K562 (cell line): ENCODE measurements around the gene RECQL5. TPM values are rescaled to one million over a fixed set of nuclear protein-coding genes. Genes with fewer than 3 reads are reported as not detected.

Source experiments
- PHF8 ChIP-seq: fragments of 200-600 bp; sonication (generic); IDR thresholded peaks from 2 replicates; pipeline ENCODE4 v1.6.1; 2012; ENCODE audit warnings: mixed run types, mild to moderate bottlenecking, inconsistent platforms, low read length, moderate library complexity, borderline replicate concordance
- POLR2G ChIP-seq: fragments of 200-400 bp; formaldehyde crosslinking; IDR thresholded peaks from 2 replicates; pipeline ENCODE4 v1.6.1; 2017; ENCODE audit warnings: low read depth, mild to moderate bottlenecking, antibody characterized with exemption, low read length, moderate library complexity
- RAD21 ChIP-seq, 2 experiments: fragments of 250-450 bp in 1 of 2; fragments of 450-650 bp in 1 of 2; sonication (Bioruptor Pico) in 1 of 2; formaldehyde crosslinking in 1 of 2; IDR thresholded peaks in 1 of 2; conservative IDR thresholded peaks in 1 of 2; 2 replicates each; pipeline versions ENCODE4 v1.4.0 to v1.8.0; 2020 to 2022; ENCODE audit warnings: mild to moderate bottlenecking in 2 of 2, moderate library complexity in 1 of 2
- THRAP3 ChIP-seq: fragments of 450-650 bp; IDR thresholded peaks from 2 replicates; pipeline ENCODE4 v1.6.1; 2016; ENCODE audit warnings: mild to moderate bottlenecking, inconsistent platforms, borderline replicate concordance
- ZNF507 ChIP-seq: conservative IDR thresholded peaks from 2 replicates; pipeline ENCODE4 v1.6.1; 2017; ENCODE audit warnings: missing genetic modification characterization, missing compliant biosample characterization
- polyA plus RNA-seq, 8 experiments: library from polyadenylated mRNA; depleted of rRNA in 4 of 8; stranded (reverse) in 5 of 8; unstranded in 3 of 8; fragments of >200 nt; fragmentation: Nextera tagmentation in 2 of 8; fragmentation: Illumina TruSeq in 1 of 8; extraction: Ambion mirVana in 2 of 8; extraction: Trizol in 1 of 8; gene quantifications; 2 replicates each; pipeline versions ENCODE4 v1.2.1 to v1.2.3, GENCODE V29; 2011 to 2014; ENCODE audit warnings: inconsistent platforms in 1 of 8, missing spikeins in 1 of 8
- total RNA-seq, 7 experiments: library from RNA; depleted of rRNA in 6 of 7; stranded (reverse); fragments of >200 nt in 6 of 7; fragmentation: Illumina TruSeq in 2 of 7; extraction: Trizol in 2 of 7; gene quantifications; 2 replicates each; pipeline versions ENCODE4 v1.2.1 to v1.2.3, GENCODE V29; 2011 to 2021; ENCODE audit warnings: low replicate concordance in 1 of 7
- TF ChIP-seq, protein P1 (sequence below), 3 experiments: fragments of 200-800 bp in 1 of 3; sonication (Bioruptor generic) in 1 of 3; sonication (generic) in 1 of 3; formaldehyde crosslinking in 1 of 3; IDR thresholded peaks; 2 replicates each; pipeline versions ENCODE4 v1.6.1 to v1.8.0; 2016 to 2022; ENCODE audit warnings: mild to moderate bottlenecking in 2 of 3, missing compliant biosample characterization in 2 of 3, missing genetic modification characterization in 2 of 3, missing genetic modification reagents in 1 of 3
- TF ChIP-seq, protein P2 (sequence below): fragments of 450-650 bp; formaldehyde crosslinking; IDR thresholded peaks from 2 replicates; pipeline ENCODE4 v1.4.0; 2020; ENCODE audit warnings: mild to moderate bottlenecking, moderate library complexity
- TF ChIP-seq, protein P3 (sequence below): fragments of 450-650 bp; formaldehyde crosslinking; IDR thresholded peaks from 2 replicates; pipeline ENCODE4 v1.4.0; 2022; ENCODE audit warnings: mild to moderate bottlenecking, moderate library complexity

Gene RECQL5
- total and polyA plus RNA-seq, 9 of the 15 experiments (the other 6 are each of a cell fraction or from before 2014, with no cell fraction given): 4.1 to 34.8 (median 16.4) TPM

DNA sequence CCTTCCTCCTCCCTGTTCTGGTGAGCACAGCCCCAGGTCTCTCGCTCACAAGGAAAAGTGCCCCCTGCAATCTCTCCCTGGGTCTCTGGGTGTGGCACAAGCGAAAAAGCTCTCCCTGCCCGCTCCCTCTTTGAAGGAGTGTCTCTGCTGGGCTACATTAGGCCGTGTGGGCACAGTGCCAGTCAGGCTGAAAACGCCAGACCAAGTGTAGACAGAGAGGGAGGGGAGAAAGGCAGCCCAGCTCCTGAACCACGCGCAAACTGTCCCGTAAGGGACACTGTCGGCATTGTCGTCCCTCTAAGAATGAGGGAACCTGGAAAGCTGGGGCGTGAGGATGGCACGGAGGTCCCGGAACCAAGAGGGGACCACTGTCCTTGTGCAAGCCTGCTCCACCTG is 29.8 kb downstream of the RECQL5 start (continued):
- no peak for TF ChIP-seq THRAP3
- TF ChIP-seq, protein P1, sequence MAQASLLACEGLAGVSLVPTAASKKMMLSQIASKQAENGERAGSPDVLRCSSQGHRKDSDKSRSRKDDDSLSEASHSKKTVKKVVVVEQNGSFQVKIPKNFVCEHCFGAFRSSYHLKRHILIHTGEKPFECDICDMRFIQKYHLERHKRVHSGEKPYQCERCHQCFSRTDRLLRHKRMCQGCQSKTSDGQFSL (CRISPR knock-in tag; IDR thresholded peaks at IDR 0.05): no peak
- TF ChIP-seq, protein P1 (tag; IDR thresholded peaks at IDR 0.05): no peak
- TF ChIP-seq, protein P2, sequence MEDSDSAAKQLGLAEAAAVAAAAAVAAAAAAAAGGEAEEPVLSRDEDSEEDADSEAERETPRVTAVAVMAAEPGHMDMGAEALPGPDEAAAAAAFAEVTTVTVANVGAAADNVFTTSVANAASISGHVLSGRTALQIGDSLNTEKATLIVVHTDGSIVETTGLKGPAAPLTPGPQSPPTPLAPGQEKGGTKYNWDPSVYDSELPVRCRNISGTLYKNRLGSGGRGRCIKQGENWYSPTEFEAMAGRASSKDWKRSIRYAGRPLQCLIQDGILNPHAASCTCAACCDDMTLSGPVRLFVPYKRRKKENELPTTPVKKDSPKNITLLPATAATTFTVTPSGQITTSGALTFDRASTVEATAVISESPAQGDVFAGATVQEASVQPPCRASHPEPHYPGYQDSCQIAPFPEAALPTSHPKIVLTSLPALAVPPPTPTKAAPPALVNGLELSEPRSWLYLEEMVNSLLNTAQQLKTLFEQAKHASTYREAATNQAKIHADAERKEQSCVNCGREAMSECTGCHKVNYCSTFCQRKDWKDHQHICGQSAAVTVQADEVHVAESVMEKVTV: no peak
- TF ChIP-seq ZNF507 (tag): no peak
- no peak for TF ChIP-seq RAD21 (CRISPR knock-in tag; conservative IDR thresholded peaks at IDR 0.05 in 1 of 2, IDR thresholded peaks at IDR 0.05 in 1 of 2)
- TF ChIP-seq, protein P3, sequence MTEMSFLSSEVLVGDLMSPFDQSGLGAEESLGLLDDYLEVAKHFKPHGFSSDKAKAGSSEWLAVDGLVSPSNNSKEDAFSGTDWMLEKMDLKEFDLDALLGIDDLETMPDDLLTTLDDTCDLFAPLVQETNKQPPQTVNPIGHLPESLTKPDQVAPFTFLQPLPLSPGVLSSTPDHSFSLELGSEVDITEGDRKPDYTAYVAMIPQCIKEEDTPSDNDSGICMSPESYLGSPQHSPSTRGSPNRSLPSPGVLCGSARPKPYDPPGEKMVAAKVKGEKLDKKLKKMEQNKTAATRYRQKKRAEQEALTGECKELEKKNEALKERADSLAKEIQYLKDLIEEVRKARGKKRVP: no peak
- no peak for TF ChIP-seq POLR2G
- TF ChIP-seq PHF8: no peak
